Activated CD4-positive, alpha-beta T cell treated with anti-CD3 and anti-CD28 coated beads, Interleukin-2, Interleukin-4, amounts not matched to agents 100 ng/mL and 50 ng/mL, durations not matched to agents 16 hours and 8 hours (primary cell): ENCODE measurements around the gene CSAD.

ENCODE experiments used
- DNase-seq: peaks from one replicate; pipeline ENCODE4 v3.0.0-alpha.2; 2020; ENCODE audit warnings: low spot score

Gene CSAD

DNA sequence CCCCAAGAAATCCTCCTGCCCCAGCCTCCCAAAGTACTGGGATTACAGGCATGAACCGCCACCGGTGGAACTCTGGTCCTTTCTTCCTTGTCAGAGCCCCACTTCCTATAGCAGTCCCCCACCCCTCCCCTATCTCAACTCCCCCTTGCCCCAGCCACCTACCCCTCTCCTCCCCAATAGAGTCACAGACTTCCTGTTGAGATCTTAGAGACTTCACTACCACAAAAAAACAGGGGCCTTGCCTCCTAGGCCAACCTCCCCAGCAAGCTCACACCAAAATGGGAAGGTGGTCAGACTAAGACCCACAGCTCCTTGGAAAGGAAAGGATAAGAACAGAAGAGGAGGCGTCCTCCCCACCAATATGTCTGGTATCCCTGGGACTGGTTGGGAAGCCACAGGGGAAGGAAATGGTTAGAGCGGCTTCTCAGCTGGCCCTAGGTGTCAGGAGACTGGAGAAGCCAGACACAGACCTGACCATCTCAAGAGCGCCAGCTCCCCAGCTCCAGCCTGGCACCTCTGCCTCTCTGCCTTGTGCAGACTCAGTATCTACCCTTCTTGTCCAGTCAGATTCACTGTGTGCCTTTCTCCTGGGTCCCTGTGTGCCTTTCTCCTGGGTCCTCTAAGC lies 17.9 kb upstream of the CSAD start:
- DNase-seq = no peak

DNA sequence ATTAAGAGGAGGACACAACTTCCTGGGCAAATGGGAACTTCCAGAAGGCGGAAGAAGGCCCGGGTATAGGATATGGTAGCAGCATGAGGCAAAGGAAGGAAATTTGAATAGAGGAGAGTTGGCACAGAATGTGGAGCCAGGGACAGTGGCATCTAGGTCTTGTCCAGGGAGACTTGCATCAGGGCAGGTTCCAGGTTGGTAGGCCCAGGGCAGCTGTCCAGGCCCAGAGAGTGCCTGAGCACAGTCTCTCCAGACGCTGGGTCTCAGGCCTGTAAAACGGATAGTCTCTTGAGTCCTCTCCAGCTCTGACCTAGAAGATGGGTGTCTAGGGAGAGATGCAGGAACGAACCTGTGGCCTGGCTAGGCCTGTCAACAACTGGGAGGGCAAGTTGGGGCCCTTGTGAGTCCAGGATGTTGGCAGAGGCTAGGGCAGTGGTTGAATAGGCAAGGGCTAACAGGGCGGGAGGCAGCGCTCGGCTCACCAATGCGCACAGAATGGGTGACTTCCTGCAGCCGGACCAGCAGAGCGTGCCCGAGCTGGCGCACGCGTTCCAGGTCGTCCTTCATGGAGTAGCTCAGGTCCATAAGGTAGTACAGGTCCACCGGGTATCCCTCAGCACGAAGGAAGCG lies 16.4 kb upstream of the CSAD start:
- DNase-seq = no peak

DNA sequence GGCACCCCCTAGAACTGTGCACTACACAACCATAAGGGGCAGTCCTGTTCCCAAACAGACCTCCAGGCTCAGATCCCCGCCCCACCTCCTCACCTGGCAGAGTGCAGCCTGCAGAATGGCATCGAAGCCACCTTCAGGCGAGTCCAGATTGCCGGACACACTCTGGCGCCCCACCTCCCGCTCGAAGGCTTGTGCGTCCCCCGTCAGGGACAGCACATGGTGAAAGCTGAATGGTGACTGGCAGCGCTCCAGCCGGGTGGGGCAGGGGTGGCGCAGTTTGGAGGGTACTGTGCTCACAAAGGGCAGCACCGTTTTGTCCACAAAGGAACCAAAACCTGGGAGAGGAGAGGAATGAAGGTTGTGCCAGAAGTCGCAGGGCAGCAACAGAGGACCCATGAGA lies 15.8 kb upstream of the CSAD start:
- DNase-seq = no peak

DNA sequence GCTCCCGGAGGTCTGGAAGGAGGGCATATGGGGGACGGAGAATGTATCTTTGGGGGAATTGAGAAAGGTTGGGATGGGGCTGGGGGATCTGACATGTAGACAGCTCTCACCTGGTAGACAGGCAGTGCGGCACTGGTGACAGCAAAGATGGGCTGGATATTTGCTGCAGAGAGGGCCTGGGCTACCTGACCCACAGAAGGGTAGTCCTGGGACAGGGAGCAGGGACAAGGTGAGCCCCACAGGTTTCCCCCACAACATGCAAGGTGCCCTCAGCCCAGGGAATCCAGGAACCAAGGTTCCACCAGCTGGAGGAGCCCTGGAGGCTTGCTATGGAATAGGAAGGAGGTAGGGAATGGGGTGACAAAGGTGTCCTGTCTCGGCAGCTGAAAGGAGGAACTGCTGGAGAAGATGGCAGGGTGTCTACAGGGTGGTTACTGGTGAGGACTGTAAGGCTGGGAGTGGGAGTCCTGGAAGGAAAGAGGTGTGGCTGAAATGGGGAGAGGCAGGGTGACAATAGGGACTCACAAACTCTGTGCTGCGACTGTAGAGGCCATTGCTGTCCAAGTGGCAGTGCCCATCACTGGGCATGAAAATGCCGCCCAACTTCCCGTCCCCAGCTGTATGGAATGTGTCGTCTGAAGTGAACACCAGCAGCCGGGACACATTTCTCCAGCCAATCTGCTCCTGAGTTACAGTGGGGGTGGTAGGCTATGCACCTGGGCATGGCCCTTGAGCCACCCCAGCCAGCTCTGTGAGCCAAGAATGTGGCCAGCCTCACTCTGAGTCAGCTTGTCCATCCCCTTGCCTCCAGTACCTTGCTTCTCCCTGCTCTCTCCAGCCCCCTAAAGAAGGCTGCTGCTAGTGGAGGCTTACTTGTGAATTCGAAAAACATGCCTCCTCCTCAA lies 15.0 kb upstream of the CSAD start:
- DNase-seq = no peak

DNA sequence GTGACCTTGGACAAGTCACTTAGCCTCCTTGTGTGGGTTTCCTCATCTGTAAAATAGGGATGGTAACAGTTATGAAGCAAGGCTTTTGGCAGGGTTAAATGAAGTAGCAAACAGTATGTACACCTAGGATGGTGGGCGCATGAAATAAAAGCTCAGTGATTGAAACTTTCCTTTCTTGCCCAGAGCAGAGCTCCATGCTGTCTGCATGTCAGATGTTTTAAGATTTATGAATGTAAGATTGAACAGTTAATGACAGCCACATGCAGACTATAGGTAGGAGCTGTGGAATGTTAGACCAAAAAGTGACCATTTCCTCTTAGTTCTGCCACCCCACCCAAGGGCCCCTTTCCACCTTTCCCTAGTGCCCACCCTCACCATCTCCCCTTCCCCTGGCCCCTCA lies 14.2 kb upstream of the CSAD start:
- no peak for DNase-seq

DNA sequence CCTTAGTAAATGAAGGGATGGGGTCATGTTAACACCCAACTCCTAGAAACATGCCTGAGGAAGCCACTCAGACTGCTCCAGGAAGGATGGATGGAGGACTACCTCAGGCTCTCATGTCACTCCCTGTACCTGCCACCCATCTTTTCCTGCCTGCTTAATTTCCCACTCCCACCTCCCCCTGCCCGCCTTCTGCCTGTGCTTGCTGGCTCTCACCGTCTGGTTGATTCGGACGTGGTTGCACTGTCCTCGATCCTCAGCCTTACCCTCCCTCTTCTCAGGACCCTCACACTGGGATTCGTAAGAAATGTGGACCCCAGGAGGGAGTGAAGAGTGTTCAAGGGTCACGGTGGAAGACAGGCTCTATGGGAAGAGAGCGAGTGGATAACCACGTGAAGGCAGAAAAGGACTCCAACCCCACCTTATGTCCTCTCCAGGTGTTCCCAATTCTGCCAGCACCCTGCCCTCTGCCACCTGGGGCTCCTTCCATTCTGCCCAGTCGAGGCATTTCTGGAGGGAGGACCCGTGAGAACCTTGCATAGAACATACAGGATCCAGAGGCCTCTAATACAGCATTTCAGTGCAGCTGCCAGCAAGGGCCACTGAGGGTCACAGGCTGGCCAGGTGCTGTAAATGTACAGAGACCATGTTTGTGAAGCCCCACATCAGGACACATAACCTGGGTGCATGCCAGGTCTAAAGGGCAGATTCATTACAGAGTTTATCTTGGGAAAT lies 13.4 kb upstream of the CSAD start:
- no peak for DNase-seq

DNA sequence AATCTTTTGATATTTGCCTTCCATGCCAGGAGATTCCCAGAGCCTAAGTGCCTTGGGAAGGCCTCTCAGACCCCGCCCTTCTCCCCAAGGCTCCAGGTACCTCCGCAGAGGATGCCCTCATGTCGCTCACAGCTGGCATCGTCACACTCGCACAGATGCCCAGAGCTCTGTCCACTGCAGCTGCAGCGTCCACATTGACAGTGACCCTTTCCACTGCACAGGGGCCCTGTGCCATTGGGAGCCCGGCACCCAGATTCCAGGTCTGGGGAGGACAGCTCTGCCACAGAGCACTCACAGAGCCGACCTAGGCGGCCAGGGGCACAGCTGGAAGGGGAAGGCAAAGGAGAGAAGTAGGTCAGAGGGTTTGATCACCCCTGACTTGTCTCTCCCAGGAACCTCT lies 12.3 kb upstream of the CSAD start:
- no peak for DNase-seq

DNA sequence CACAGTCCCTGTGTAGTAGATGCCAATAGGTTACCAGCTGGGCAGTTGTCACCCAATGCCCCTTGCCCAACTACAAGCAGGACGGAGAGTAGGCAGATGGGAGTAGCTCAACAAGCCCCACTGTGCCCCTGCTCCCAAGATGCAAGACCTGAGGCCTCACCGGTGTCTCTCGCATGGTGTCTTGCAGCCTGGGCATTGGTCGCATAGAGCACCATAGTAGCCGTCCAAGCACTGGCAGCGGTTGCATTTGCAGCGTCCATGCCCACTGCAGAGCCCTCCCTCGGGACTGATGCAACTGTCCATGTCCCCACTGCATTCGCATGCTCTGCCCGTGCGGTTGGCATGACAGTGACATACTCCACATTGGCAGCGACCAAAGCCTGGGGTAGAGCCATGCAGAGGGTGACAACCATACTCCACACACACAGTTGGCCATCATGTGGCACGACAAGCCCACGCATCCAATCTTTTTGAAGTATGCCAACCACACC lies 11.9 kb upstream of the CSAD start:
- DNase-seq = no peak

DNA sequence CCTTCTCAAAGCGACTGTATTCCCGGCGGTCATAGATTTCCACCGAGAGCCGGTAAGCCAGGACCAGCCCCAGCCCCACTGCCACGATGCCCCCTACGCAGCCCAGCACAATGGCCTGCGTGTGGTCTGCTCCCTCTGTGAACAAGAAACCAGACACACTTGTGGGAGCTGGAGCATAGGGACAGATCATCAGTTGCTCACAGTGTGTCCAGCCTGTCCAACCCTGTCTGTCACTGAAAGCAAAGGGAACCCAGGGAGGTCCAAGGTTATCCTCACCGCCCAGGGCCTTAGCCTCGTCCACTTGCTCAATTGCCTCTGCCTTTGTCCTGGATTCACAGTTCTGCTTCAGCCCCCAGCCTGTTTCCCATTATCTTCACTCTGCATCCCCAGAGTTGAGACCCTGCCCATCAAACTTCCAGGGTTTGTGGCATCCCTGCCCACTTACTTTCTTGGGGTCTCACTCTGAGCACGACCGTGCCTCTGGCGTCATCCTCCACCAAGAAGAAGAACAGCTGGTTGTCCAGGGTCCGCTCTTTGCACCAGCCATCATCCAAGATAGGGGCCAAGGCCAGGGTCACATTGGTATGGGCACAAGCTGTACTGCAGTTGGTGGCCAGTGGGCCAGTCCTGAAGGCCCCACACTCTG lies 11.3 kb upstream of the CSAD start:
- no peak for DNase-seq

DNA sequence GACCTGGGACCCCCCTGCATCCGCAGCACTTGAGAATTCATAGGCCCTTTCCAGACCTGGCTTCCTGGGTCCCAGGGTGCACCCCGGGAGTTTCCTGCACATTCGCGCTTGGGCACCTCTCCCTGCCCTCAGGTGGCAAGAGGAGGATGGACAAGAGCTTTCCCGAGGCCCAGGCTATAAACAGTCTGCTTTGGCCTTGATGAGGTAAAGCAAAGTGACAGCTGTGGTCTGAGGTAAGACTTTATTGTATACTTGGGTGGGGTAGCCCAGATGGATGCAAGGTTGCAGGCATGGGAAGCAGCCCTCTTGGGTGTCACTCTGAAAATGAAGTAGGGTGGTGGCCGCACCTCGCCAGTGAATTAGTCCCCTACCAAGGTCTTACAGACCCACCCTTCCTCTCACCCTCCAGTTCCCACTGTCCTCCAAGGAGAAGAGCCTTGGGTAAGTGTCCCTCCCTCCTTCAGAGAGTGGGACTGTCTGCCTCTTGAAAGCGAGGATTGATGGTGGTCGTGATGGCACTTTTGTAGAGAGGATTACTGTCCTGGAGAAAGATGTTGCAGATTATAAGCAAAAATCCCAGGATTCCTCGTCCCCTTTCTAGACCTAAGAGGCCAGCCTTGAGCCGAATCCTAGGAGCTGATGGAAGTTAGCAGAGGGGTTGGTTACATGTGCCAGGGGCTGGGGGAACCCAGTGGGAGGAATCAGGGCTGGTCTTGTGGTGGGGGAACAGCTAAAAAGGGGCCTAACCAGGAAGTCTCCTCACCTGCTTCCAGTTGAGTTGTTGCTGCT lies 10.6 kb upstream of the CSAD start:
- DNase-seq = no peak

DNA sequence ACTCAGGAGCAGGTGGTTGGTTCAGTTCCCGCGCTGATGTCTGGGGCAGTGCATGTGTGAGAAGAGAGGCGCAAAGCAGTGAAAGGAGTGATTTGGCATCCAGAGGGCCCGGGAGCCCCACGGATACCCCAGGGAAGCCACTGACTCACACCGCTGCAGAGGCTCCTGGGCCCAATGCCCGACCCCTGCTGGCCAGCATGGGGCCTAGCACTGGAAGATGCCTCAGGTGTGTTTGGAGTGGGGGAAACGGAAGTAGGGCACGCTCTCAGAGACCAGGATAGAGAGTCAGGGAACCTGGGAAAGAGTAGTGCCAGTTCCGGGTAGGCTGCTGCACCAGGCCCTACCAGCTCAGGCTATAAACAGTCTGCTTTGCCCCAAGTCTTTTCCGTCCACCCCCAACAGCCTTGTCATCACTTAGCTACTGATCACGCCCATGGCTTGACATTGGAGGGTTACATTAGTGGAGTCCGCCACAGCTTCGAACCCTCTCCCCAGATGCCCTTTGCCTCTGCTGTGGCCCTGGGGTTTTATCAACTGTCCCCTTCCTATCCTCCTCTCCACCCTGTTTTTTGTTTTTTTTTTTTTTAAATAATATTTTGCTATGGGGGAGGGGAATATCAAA lies 9.5 kb upstream of the CSAD start:
- peak; percentile 41 for DNase-seq

DNA sequence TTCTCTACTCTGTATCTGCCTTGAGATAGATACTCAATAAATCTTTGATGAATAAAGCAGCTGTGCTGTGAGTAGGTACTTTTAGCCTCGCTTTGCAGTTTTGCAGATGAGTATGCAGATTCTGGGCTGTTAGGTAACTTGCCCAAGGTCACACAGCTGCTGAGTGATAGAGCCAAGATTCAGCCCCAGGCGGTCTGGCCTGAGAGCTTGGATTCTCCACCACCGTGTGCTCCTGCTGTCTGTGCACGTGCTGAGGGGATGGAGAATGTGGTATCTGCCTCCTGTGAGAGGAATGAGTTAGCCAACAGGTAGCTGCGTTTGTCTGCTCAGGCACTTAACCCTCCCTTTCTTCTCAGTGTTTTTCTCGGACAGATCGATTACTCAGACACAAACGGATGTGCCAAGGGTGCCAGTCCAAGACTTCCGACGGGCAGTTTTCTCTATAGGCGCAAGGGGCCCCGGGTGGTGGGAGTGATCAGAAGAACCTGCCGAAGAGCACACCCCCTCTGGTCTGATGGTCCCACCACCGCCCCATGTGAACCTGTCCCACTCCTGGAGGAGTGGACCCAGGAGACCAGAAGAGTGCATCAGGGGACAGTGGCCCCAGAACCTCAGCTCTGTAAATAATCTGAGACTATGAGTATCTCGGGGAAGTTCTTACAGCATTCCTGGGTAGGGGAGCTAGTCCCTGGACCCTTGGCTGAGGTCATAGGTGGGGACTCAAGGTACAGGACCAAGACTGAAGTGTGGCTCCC lies 6.6 kb upstream of the CSAD start:
- no peak for DNase-seq

DNA sequence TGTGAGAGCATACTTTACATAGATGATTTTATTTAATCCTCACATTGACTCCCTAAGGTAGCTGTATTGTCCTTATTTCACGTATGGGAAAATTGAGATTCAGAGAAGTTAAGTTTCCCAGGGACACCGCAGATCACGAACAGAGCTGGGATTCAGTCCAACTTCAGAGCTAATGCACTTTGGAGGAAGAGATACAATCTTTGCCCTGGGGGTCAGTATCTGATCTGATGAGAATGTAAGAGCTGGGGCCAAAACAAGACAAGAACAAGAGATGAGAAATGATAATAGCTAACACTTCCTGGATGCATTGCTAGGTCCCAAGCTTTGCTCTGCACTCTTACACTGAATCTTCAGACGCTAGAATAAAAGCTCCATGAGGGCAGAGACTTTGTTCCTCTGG lies 6.0 kb upstream of the CSAD start:
- DNase-seq = no peak

DNA sequence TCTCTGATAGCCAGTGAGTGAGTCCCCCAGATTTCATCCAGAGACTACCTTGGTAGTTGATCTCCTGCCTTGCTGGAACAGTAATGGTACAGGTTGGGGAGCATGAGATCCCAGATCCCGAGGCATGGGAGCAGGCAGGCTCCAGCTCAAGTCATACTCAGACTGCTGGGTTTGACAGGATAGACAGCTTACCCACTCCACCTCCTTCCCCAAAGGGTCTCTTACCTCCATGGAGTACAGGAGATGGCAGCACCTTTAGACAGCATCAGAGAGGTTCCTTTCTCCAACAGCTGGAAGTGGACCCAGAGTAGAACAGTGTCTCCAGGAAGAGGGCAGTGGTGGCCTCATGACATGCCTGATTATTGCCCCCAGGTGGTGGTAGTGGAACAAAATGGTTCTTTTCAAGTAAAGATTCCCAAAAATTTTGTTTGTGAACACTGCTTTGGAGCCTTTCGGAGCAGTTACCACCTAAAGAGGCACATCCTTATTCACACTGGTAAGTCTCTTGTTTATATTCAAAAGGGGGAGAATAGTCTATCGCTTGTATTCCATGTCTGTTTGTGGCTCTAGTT lies 4.9 kb upstream of the CSAD start:
- no peak for DNase-seq

DNA sequence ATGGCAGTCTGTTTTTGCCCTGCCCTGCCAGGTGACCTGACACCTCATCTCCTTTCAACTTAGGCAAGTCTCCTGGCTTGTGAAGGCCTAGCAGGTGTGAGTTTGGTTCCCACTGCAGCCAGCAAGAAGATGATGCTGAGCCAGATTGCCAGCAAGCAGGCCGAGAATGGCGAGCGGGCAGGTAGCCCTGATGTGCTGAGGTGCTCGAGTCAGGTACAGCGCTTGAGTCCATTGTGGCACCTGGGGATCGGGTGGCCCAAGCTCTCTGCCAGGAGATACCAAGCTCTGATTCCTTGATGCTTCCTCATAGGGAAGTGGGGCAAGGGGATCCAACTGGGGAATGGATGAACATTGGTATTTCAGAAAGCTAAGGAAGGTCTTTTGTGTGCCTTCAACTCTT lies 4.1 kb upstream of the CSAD start:
- no peak for DNase-seq

DNA sequence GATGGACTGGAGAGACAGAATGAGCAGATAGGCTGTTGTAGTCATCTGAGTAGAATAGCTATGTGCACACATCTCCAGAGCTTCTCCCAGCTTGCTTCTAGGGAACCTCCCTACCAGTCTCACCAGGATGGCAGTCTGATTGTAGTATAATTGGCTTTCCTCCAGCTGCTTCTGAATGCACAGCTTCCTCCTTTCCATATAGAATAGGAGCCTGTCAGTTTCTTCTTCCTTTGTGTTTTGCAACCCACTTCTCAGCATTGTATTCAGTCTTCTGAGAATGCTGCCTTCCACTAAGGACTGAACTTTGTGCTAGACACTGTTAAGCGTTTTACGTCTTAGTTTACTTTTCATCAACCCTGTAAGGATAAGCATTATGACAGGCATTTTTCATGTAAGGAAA lies 2.2 kb upstream of the CSAD start:
- DNase-seq = no peak

DNA sequence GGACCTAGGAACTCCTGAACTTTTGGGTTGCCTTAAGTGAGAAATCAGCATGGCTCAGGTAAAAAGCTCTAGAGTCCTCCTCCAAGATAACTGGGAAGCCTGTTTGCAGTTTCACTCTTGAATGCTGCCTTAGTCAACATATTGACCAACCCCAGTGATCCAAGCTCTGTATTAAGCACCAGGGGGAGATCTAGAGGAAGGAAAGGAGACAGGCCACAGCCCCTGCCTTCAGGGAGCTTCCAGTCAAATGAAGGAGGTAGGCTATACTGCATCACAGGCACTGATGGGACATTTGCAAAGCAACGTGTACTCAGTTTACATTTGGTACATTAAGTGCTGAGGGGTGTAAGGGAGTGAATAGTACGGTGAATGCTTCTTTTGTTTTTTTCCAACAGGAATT lies 1.2 kb upstream of the CSAD start:
- no peak for DNase-seq

DNA sequence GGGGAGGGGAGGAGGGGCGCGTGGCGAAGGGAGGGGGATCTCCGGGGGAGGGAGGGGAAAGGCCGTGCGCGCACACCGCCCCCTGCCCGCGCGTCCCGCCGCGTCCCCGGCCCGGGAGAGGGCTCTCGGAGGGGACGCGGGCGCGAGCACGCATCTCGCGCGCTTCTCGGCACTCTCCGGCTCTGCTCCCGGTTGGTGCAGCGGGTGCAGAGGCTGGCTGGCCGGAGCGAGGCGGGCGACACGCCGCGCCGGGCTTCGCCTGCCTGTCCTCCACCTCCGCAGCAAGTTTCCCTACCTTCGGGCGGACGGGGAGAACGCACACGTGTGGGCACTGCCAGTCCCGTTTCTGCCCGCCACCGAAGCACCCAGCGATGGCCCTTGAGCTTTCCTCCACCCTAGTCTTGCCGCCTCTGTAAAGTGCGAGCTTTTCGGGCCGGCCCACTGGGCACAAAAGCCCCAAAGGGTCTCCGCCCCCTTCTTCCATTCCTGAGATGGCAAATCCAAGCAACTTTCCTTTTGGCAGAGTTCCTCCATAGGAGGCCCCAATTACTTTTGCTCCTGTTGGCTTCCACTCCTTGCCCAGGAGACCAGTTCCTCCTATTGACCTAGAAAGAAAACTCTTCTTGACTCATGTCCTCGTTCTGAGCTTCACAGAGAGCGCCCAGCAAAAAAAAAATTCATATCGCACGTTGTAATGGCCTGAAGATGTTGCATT lies 363 bp upstream of the CSAD start:
- peak; percentile 82 for DNase-seq

DNA sequence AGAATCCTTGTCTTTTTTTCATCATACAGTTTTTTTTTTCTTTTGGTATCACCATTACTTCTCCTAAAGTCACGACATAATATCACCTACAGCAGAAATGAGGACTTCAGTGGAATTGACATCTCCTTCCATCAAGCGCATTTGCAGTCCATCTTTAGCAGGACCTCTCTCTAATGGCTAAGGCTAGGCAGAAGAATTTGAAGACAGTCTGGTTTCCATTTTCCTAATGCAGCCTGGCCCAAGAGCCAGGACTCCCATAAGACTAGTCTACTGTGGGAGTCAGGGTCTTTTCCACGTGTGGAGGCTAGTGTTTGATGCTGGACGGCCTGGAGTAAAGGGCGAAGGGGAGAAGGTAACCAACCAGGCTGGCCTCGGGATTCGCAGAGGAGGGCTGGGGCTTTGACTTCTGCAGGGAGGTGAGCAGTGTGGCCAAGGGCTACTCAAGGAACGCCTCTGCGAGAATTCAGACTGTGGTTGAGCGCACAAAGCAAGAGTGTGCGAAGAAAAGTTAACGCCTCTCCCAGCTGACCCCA lies 972 bp downstream of the CSAD start:
- no peak for DNase-seq
